Measurements from ENCODE around the gene HS1BP3. TPM values are rescaled to one million over a fixed set of nuclear protein-coding genes. Genes with fewer than 3 reads are reported as not detected.

The HS1BP3 gene
- total and polyA plus RNA-seq, 2 donors (not counting 3 experiments of a cell fraction or from before 2014, with no cell fraction given), result 27.4 to 33.1 TPM

DNA sequence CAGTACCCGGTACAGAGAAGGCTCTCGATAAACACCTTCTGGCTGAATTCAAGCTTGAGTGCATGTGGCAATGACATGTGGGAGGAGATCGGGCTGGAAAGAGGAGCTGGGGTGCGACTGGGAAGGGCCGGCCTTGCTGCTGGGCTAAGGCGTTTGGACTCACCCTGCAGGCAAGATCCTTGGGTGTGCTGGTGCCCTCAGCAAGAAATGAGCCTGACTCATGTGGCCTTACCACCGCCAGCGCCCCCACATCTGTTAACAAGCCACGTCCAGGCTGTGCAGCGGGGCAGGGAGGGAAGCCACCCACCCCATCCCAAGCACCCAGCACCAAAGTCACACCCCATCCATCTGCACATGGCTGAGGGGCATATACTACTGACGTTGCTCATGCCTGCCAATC is 1.3 kb downstream of the HS1BP3 start:
- TF ChIP-seq MYC (IDR thresholded peaks at IDR 0.05; ENCODE audit: low read depth, low read length), result no peak
- TF ChIP-seq JUN (IDR thresholded peaks at IDR 0.05; ENCODE audit: borderline replicate concordance, insufficient read depth, insufficient read length, low read depth), result no peak
- TF ChIP-seq FOS (IDR thresholded peaks at IDR 0.05; ENCODE audit: borderline replicate concordance, insufficient read depth, low read length), result no peak
- no peak for TF ChIP-seq POLR2AphosphoS5 (IDR thresholded peaks at IDR 0.05; ENCODE audit: insufficient read depth, low read depth, low read length)
- no peak for TF ChIP-seq EZH2 (IDR thresholded peaks at IDR 0.05; ENCODE audit: borderline replicate concordance, low read depth, low read length, severe bottlenecking)
- ChIA-PET POLR2A (interaction anchor here (3.3 kb wide), 1 partner anchor 203 kb away, joined by 12 read pairs; the partner anchor contains the start of gene RHOB), CTCF (interaction anchor here (0.5 to 3.5 kb wide), 6 partner anchors 197 to 542 kb away, joined by 3 to 22 read pairs (median 5); no protein-coding TSS in a partner anchor)
- no peak overlapping the region for H3K4me2 ChIP-seq (ENCODE audit: insufficient read depth, low read length)
- no peak overlapping the region for H3K4me3 ChIP-seq (replicated peaks in 1 of 3; ENCODE audit: insufficient read depth in 1 of 3, low read depth in 1 of 3, low read length in 3 of 3)
- H4K20me1 ChIP-seq (replicated peaks; ENCODE audit: control insufficient read depth, extremely low read depth, insufficient read depth, low read length), result no peaks in the 10 kb centered on the region
- peaks cover 3% of the 10 kb centered on the region in 2 experiments for H3K27me3 ChIP-seq (ENCODE audit: control insufficient read depth in 2 of 2, insufficient read depth in 2 of 2, low read length in 2 of 2)
- intact Hi-C loops (cut with micrococcal nuclease) (no loop called here), dilution Hi-C loops (cut with MboI; ENCODE audit: extremely low pct_ligation_motif_present, low sequenced_read_pairs) (no loop called here)
- H2AFZ ChIP-seq (ENCODE audit: low read depth, low read length), result no peak overlapping the region
- no TSS peak for BruUV-seq (replicated peaks)
- peaks cover 0 to 12% of the 10 kb centered on the region in 2 experiments for H3K36me3 ChIP-seq (ENCODE audit: control insufficient read depth in 2 of 2, extremely low read depth in 1 of 2, insufficient read depth in 2 of 2, low read length in 2 of 2)
- peaks cover 10% of the 10 kb centered on the region for H3K4me1 ChIP-seq (ENCODE audit: control insufficient read depth, extremely low read depth, insufficient read depth, low read length)
- H3K27ac ChIP-seq (ENCODE audit: insufficient read depth, low read depth, low read length), result no peak overlapping the region
- no peaks in the 10 kb centered on the region for H3K9me3 ChIP-seq (replicated peaks; ENCODE audit: control insufficient read depth, insufficient read depth, low read length)
- H3K79me2 ChIP-seq (ENCODE audit: control insufficient read depth, insufficient read depth, low read length), result no peaks in the 10 kb centered on the region
- FAIRE-seq, result no peak
- no peak overlapping the region for H3K9ac ChIP-seq (replicated peaks; ENCODE audit: extremely low read depth, insufficient read depth, low read length)
- no peaks in the 10 kb centered on the region for H3K9me1 ChIP-seq (replicated peaks; ENCODE audit: control insufficient read depth, extremely low read depth, insufficient read depth, low read length)
- DNase-seq (ENCODE audit: low read depth, low spot score), result no peak

DNA sequence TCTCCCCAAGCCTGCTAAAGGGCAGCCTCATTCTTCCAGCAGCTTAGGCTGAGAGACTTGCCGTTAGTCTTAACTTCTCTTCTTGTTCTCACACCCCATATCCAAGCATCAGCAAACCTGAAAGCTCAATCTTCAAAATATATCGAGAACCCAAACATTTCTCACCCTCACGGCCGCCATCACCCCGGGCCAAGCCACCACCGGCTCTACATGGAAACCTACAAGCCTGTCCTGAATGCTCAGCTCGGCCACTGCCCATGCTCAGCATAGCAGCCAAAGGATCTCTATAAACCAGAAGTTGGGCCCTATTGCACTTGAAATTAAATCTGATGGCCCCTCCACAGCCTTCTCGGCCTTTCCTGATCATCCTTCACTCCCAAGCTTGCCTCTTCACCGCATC is 2.1 kb downstream of the HS1BP3 start:
- DNase-seq (ENCODE audit: low read depth, low spot score) (no peak), FAIRE-seq (no peak)
- intact Hi-C loops (cut with micrococcal nuclease), result no loop called here
- dilution Hi-C loops (cut with MboI; ENCODE audit: extremely low pct_ligation_motif_present, low sequenced_read_pairs), result no loop called here
- ChIA-PET POLR2A (interaction anchor here (0.6 to 3.3 kb wide), 4 partner anchors 23 to 1710 kb away, joined by 3 to 12 read pairs (median 5); partner anchors contain the start of gene RHOB), CTCF (interaction anchor here (0.5 to 3.5 kb wide), 5 partner anchors 13 to 541 kb away, joined by 3 to 22 read pairs (median 4); no protein-coding TSS in a partner anchor)
- Histone ChIP-seq H3K79me2 (ENCODE audit: control insufficient read depth, insufficient read depth, low read length) (no peaks in the 10 kb centered on the region), H3K36me3 (ENCODE audit: control insufficient read depth in 2 of 2, extremely low read depth in 1 of 2, insufficient read depth in 2 of 2, low read length in 2 of 2) (peaks cover 0 to 12% of the 10 kb centered on the region in 2 experiments), H3K4me2 (ENCODE audit: insufficient read depth, low read length) (no peak overlapping the region), H3K4me1 (ENCODE audit: control insufficient read depth, extremely low read depth, insufficient read depth, low read length) (peaks cover 10% of the 10 kb centered on the region), H3K9me3 (replicated peaks; ENCODE audit: control insufficient read depth, insufficient read depth, low read length) (no peaks in the 10 kb centered on the region), H3K27me3 (ENCODE audit: control insufficient read depth in 2 of 2, insufficient read depth in 2 of 2, low read length in 2 of 2) (no peaks in the 10 kb centered on the region), H2AFZ (ENCODE audit: low read depth, low read length) (no peak overlapping the region), H3K9me1 (replicated peaks; ENCODE audit: control insufficient read depth, extremely low read depth, insufficient read depth, low read length) (no peaks in the 10 kb centered on the region), H3K27ac (ENCODE audit: insufficient read depth, low read depth, low read length) (no peak overlapping the region), H4K20me1 (replicated peaks; ENCODE audit: control insufficient read depth, extremely low read depth, insufficient read depth, low read length) (no peaks in the 10 kb centered on the region), H3K9ac (replicated peaks; ENCODE audit: extremely low read depth, insufficient read depth, low read length) (no peak overlapping the region), H3K4me3 (replicated peaks in 1 of 3; ENCODE audit: insufficient read depth in 1 of 3, low read depth in 1 of 3, low read length in 3 of 3) (no peak overlapping the region)
- TF ChIP-seq, protein P1, sequence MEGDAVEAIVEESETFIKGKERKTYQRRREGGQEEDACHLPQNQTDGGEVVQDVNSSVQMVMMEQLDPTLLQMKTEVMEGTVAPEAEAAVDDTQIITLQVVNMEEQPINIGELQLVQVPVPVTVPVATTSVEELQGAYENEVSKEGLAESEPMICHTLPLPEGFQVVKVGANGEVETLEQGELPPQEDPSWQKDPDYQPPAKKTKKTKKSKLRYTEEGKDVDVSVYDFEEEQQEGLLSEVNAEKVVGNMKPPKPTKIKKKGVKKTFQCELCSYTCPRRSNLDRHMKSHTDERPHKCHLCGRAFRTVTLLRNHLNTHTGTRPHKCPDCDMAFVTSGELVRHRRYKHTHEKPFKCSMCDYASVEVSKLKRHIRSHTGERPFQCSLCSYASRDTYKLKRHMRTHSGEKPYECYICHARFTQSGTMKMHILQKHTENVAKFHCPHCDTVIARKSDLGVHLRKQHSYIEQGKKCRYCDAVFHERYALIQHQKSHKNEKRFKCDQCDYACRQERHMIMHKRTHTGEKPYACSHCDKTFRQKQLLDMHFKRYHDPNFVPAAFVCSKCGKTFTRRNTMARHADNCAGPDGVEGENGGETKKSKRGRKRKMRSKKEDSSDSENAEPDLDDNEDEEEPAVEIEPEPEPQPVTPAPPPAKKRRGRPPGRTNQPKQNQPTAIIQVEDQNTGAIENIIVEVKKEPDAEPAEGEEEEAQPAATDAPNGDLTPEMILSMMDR (IDR thresholded peaks at IDR 0.05; ENCODE audit: extremely low read depth in 1 of 2, insufficient read depth in 1 of 2, low read depth in 1 of 2, low read length in 2 of 2), result no peak
- TF ChIP-seq FOS (IDR thresholded peaks at IDR 0.05; ENCODE audit: borderline replicate concordance, insufficient read depth, low read length) (no peak), EZH2 (IDR thresholded peaks at IDR 0.05; ENCODE audit: borderline replicate concordance, low read depth, low read length, severe bottlenecking) (no peak), POLR2A (IDR thresholded peaks at IDR 0.05; ENCODE audit: low read depth, low read length) (no peak)
- TF ChIP-seq, protein P2, sequence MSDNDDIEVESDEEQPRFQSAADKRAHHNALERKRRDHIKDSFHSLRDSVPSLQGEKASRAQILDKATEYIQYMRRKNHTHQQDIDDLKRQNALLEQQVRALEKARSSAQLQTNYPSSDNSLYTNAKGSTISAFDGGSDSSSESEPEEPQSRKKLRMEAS (IDR thresholded peaks at IDR 0.05; ENCODE audit: insufficient read depth, insufficient read length), result no peak
- BruUV-seq (replicated peaks), result no TSS peak
